ENCODE results near the gene ALLC. TPM values are rescaled to one million over a fixed set of nuclear protein-coding genes. Genes with fewer than 3 reads are reported as not detected.
"Not testable (repeated sequence)": the region's sequence is repeated elsewhere in the genome, so short reads cannot be mapped to it uniquely, and the experiment has no call there.

The ALLC gene
- total RNA-seq, 4 donors from 2014 or later, result not detected

- Histone ChIP-seq H3K4me3 (no peak overlapping the region), H3K27me3 (no peaks in the 10 kb centered on the region), H3K4me1 (no peaks in the 10 kb centered on the region), H3K36me3 (no peaks in the 10 kb centered on the region), H3K27ac (no peak overlapping the region), H3K9me3 (no peaks in the 10 kb centered on the region)
- TF ChIP-seq POLR2A (IDR thresholded peaks at IDR 0.05), result no peak
- TF ChIP-seq CTCF (IDR thresholded peaks at IDR 0.05), result no peak
- peak in 2 of 3 donors; percentile 15 to 26 for DNase-seq
Measured at GRCh38 chr2:3633982-3634595, 23.9 kb upstream of the ALLC start.

- DNase-seq, result peak in 2 of 3 donors; percentile 23 to 28
- H3K36me3 ChIP-seq, result no peaks in the 10 kb centered on the region
- no peak overlapping the region for H3K27ac ChIP-seq
- TF ChIP-seq POLR2A (IDR thresholded peaks at IDR 0.05) (no peak), CTCF (IDR thresholded peaks at IDR 0.05) (no peak)
- no peak overlapping the region for H3K4me3 ChIP-seq
- no peaks in the 10 kb centered on the region for H3K27me3 ChIP-seq
- H3K4me1 ChIP-seq, result no peaks in the 10 kb centered on the region
- no peaks in the 10 kb centered on the region for H3K9me3 ChIP-seq
Measured at GRCh38 chr2:3634596-3635121, 23.3 kb upstream of the ALLC start.

- Histone ChIP-seq H3K4me1 (no peaks in the 10 kb centered on the region), H3K36me3 (no peaks in the 10 kb centered on the region), H3K9me3 (no peaks in the 10 kb centered on the region), H3K4me3 (no peak overlapping the region), H3K27ac (no peak overlapping the region), H3K27me3 (no peaks in the 10 kb centered on the region)
- peak in 2 of 3 donors; percentile 34 to 42 for DNase-seq
- no peak for TF ChIP-seq CTCF (IDR thresholded peaks at IDR 0.05)
- no peak for TF ChIP-seq POLR2A (IDR thresholded peaks at IDR 0.05)
Measured at GRCh38 chr2:3635171-3635974, 22.6 kb upstream of the ALLC start.

GRCh38 chr2:3635975-3636327 is 22.0 kb upstream of the ALLC start:
- not testable (repeated sequence) for H3K27ac ChIP-seq, H3K4me1 ChIP-seq, H3K9me3 ChIP-seq, H3K36me3 ChIP-seq, H3K27me3 ChIP-seq, H3K4me3 ChIP-seq
- DNase-seq, result peak in 2 of 3 donors; percentile 18 to 32

GRCh38 chr2:3636586-3637310 is 21.3 kb upstream of the ALLC start:
- TF ChIP-seq POLR2A (IDR thresholded peaks at IDR 0.05), result no peak
- TF ChIP-seq CTCF (IDR thresholded peaks at IDR 0.05), result no peak
- Histone ChIP-seq H3K36me3 (no peaks in the 10 kb centered on the region), H3K4me3 (no peak overlapping the region), H3K27me3 (no peaks in the 10 kb centered on the region), H3K9me3 (no peaks in the 10 kb centered on the region), H3K4me1 (no peaks in the 10 kb centered on the region), H3K27ac (no peak overlapping the region)
- peak in 2 of 3 donors; percentile 26 to 39 for DNase-seq

- H3K27ac ChIP-seq, result no peak overlapping the region
- H3K9me3 ChIP-seq, result no peaks in the 10 kb centered on the region
- H3K4me3 ChIP-seq, result no peak overlapping the region
- no peaks in the 10 kb centered on the region for H3K27me3 ChIP-seq
- H3K4me1 ChIP-seq, result no peaks in the 10 kb centered on the region
- peak in 1 of 3 donors; percentile 6 for DNase-seq
- TF ChIP-seq POLR2A (IDR thresholded peaks at IDR 0.05), result no peak
- no peaks in the 10 kb centered on the region for H3K36me3 ChIP-seq
Measured at GRCh38 chr2:3637311-3637675, 20.7 kb upstream of the ALLC start.
